ENCODE results near the gene GREB1.

GREB1 gene

GRCh38 chr2:11560806-11561205, 27.0 kb downstream of the GREB1 start:
- DNase-seq, result no peak

GRCh38 chr2:11562011-11562410, 28.2 kb downstream of the GREB1 start:
- DNase-seq, result no peak

- no peak for DNase-seq
Measured at GRCh38 chr2:11562476-11562875, 28.6 kb downstream of the GREB1 start.

DNA sequence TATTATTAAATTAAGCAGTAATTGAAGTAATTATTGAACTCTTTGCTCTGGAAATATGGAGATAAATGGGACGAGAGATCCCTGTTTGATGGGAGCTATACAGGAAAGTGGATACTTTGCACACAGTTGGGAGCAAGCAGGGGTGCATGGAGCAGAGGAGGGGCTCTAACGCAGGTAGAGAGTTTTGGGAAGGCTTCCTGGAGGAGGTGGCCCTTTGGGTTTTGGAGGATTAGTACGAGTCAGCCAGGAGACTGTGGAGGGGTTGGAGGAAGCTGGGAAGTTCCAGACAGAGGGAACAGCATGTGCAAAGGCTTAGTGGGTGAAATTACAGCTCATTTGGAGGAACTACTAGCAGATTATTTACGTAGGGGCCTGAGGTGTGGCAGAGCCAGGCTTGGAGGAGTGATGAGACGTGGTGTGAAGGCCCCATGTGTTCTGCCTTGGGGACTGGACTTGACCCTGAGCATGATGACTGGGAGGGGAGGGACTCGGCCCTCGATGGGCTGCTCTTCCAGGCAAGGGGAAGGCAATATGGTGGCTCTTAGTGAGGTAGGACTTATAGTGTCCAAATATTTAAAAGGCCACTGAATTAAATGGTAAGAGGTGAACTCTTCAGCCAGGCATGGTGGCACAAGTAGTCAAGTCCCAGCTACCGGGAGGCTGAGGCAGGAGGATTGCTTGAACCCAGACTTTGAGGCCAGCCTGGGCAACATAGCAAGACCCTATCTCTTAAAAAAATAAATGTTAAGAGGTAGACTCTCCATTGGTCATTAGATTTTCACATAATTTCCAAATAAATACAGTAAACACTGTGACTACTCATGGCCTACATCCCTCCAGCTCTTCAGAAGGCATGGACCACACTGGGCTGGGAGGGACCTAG, 30.2 kb downstream of the GREB1 start:
- DNase-seq, result no peak

GRCh38 chr2:11564816-11565567, 31.1 kb downstream of the GREB1 start:
- no peak for DNase-seq

GRCh38 chr2:11566383-11566782, 32.5 kb downstream of the GREB1 start:
- no peak for DNase-seq

GRCh38 chr2:11567631-11568031, 33.8 kb downstream of the GREB1 start:
- DNase-seq, result no peak

DNA sequence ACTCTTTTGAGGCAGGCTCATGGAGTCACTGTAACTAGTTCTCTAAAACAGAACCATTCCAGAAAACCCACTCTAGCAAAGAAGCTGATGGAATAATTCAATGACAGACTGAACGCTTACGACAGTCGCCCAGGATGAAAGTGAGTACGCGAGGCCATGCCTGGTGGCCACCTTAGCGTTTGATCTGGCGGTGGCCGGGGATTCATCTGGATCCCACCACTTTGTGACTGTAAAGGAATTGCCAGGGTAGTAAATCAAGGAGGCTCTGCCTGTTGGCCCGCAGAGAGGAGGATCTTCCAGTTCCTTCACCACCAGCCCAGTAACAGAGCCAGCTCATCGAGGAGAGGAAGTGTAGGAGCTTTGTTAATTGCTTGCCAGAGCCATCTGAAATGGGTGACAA, 34.6 kb downstream of the GREB1 start:
- no peak for DNase-seq

DNA sequence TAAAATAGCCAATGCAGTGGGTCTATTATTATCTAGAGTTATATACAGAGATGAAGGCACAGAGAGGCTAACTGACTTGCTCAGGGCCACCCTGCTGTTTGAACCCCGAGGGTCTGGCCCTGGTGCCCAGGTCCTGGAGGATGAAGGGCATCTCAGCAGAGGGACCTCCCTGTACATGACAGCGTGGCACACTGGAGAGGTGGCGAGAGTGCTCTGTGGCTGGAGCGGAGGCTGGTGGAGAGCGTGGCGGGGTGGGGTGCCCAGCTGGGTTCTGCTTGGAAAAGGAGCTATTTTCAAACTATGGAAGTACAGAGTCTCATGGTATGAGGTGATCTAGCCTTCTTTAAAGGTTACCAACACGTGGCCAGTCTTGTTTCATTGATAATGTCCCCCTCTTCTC, 35.8 kb downstream of the GREB1 start:
- DNase-seq, result no peak

DNA sequence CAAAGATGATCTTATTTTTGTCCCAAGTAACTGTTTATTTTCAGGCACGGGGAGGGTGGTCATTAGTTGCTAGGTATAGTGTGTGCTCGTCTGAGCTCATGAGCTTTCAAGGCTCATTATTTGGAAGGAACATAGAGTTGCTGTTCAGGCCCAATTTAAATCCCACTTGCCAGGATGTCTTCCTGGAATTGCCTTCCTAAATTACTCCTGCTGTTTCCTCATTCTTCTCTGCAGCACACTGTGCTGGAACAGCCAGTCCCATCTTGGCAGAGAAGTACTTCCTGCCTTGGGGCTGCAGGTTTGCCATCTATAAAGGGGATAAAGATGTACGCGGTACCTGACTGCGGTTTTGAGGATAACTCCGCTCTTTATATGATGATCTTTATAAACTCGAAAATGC, 37.3 kb downstream of the GREB1 start:
- DNase-seq, result no peak

DNA sequence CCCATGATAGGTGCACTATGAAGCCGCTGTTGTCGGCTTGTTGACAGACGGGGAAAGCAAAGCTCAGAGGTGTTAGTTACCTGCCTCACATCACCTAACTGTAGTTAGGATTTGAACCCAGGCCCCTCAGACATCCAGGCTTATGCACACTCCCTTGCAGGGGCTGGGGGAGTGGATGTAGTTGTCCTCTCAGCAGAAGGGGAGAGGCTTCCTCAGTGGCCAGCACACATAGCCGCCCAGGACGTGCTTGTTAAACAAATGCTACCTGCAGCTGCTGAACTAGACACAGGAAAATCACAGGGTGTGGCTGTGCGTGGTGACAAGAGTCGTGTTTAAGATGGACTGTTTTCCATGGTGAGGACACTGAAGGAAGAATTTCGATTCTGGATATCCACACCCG, 39.2 kb downstream of the GREB1 start:
- no peak for DNase-seq

DNA sequence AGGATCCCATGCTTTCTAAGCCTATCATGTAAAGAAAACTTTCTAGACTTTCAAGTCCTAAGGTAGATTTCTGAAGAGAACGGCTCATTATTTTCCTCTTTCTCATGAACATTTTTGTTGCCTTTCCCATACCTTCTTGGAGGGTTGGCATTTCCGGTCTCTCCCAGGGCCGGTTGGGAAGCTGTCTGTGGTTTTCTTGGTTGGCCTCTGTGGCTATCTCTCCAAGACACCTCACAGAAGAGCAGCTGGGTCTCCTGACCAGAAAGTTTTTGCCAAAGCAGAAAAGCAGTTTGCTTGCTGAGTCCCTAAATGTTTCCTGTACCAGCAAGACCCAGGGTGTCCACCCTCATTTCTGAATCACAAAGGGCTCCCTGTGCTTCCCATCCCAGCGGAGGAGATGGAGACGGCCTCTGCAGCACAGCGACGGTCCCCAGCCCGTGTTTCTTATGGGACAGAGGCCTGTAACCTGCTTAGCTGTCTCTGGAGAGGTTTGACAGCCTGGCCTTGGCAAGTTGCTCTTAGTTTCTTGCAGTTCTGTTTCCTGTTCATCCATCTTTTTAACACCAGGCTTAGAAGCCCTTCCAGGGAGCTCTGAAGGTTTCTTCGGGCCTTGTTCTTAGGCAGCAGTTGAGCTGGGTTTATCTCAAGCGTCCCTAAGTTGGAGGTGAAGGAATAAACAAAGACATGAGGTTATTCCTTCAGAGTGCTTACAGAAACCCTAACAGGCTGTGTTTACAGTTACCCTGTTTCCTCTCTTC, 39.8 kb downstream of the GREB1 start:
- no peak for DNase-seq

DNA sequence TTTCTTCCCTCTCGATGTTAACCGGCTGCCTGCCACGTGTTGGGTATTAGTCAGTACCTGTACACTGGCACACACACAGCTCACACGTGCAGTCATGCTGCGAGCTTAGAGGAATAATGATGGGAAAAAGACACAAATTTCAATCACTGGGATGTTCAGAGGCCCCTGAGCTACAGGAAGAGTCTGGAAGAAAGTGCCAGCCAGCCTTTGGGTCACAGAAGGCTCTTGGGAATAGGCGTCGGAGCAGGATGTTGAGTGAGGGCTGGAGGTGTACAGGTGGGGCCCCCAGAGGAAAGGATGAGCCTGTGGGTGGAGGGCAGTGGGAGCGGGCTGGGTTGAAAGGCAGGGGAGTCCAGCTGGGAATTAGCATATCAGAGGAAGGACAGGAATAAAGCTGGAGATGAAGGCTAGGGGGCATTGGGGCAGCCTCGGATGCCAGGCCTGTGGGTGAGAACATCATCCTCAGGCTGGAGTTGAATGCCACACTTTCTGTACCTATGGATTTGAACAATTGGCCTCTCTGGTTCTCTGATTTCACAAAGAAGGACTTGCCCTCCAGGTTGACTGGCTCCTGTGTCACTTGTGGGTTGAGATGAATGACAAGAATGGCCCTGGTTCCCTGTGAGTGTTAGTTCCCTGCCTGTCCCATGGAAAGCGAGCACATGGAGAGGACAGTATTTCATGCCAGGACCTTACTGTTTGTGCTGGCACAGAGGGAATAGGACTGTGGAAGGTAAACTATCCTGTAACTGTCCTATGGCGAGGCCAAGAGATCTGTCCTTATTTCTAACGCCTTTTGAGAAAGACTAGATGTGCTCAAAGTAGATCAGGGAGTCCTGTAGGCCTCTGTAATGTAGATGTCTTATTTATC, 40.6 kb downstream of the GREB1 start:
- no peak for DNase-seq

- DNase-seq, result no peak
Measured at GRCh38 chr2:11576398-11576797, 42.6 kb downstream of the GREB1 start.

GRCh38 chr2:11577101-11577883, 43.4 kb downstream of the GREB1 start:
- no peak for DNase-seq

- peak; percentile 7 for DNase-seq
Measured at GRCh38 chr2:11578081-11578948, 44.5 kb downstream of the GREB1 start.

GRCh38 chr2:11578986-11579774, 45.3 kb downstream of the GREB1 start:
- no peak for DNase-seq

DNA sequence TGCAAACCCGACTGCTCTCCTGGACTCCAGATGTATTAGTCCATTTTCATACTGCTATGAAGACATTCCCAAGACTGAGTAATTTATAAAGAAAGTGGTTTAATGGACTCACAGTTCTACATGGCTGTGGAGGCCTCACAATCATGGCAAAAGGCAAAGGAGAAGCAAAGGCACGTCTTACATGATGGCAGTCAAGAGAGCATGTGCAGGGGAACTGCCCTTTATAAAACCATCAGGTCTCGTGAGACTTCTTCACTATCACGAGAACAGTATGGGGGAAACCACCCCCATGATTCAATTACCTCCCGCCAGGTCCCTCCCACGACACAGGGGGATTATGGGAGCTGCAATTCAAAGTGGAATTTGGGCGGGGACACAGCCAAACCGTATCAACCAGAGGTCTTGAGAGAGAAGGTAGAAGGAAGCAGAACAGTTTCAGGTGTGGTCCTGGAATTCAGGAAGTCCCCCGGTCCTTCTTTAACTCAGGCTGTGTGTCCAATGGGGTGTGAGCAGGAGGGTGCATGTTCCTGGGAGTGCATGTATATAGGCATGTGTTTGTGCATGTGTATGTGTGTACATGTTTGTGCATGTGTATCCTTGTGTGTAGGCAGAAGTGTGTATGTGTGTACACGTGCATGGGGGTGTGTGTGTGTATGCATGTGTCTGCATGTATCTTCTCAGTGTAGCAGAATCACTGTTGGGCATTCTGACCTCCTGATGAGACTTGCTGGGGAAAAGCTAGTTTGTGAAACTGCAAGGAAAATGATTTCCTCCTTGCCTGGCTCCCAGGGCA, 46.2 kb downstream of the GREB1 start:
- DNase-seq, result no peak

- no peak for DNase-seq
Measured at GRCh38 chr2:11580697-11581096, 46.9 kb downstream of the GREB1 start.

Data from NCI-H2029 treated with DMSO at 0.1 percent for 48 hours (cell line).